Loucy (cell line): ENCODE measurements around the gene PAX2.

Source experiments
- H2AFZ ChIP-seq: fragments of 200-600 bp; sonication (generic); 2 replicates; pipeline ENCODE4 v1.6.0; 2016; ENCODE audit warnings: antibody characterized with exemption, mild to moderate bottlenecking, low read length, moderate library complexity
- H3F3A ChIP-seq: fragments of 200-600 bp; 2 replicates; pipeline ENCODE4 v1.6.0; 2016; ENCODE audit warnings: antibody characterized with exemption, low read depth, mild to moderate bottlenecking
- H3K27me3 ChIP-seq: fragments of 200-600 bp; sonication (generic); 2 replicates; pipeline ENCODE4 v1.6.1; 2014; ENCODE audit warnings: low read length, mild to moderate bottlenecking; ENCODE audit not compliant: insufficient read depth, poor library complexity, severe bottlenecking
- H3K36me3 ChIP-seq: fragments of 200-600 bp; sonication (generic); 2 replicates; pipeline ENCODE4 v1.6.1; 2016; ENCODE audit warnings: low read length; ENCODE audit not compliant: insufficient read depth
- H3K4me1 ChIP-seq: fragments of 200-600 bp; sonication (generic); 2 replicates; pipeline ENCODE4 v1.5.1; 2014; ENCODE audit warnings: low read length, mild to moderate bottlenecking; ENCODE audit not compliant: insufficient read depth, poor library complexity, severe bottlenecking
- H3K4me2 ChIP-seq: fragments of 200-600 bp; sonication (generic); 2 replicates; pipeline ENCODE4 v1.6.0; 2014; ENCODE audit warnings: antibody characterized with exemption, low read length, low read depth, mild to moderate bottlenecking; ENCODE audit not compliant: poor library complexity, severe bottlenecking
- H3K4me3 ChIP-seq: fragments of 200-600 bp; sonication (generic); 2 replicates; pipeline ENCODE4 v1.5.1; 2014; ENCODE audit warnings: low read length, mild to moderate bottlenecking, mixed read lengths; ENCODE audit not compliant: poor library complexity, severe bottlenecking
- H3K79me2 ChIP-seq: fragments of 200-600 bp; sonication (generic); 2 replicates; pipeline ENCODE4 v1.6.1; 2014; ENCODE audit warnings: low read length; ENCODE audit not compliant: insufficient read depth
- H3K9ac ChIP-seq: fragments of 200-600 bp; sonication (generic); 2 replicates; pipeline ENCODE4 v1.6.0; 2014; ENCODE audit warnings: mild to moderate bottlenecking, low read depth, low read length, moderate library complexity; ENCODE audit not compliant: poor library complexity, severe bottlenecking
- H3K9me2 ChIP-seq: fragments of 200-600 bp; sonication (generic); replicated peaks from 2 replicates; pipeline ENCODE4 v1.6.1; 2016; ENCODE audit warnings: low read depth, low read length, mixed read lengths
- H3K9me3 ChIP-seq: fragments of 200-600 bp; sonication (generic); 2 replicates; pipeline ENCODE4 v1.6.1; 2014; ENCODE audit warnings: mild to moderate bottlenecking, antibody characterized with exemption, low read length, low read depth; ENCODE audit not compliant: insufficient read depth
- H4K20me1 ChIP-seq: fragments of 200-600 bp; sonication (generic); 2 replicates; pipeline ENCODE4 v1.6.0; 2014; ENCODE audit warnings: antibody characterized with exemption, low read length, mild to moderate bottlenecking; ENCODE audit not compliant: insufficient read depth, poor library complexity, severe bottlenecking
- EZH2phosphoT487 ChIP-seq: fragments of 200-600 bp; IDR thresholded peaks from 2 replicates; pipeline ENCODE4 v1.6.1; 2018; ENCODE audit warnings: antibody characterized with exemption, mild to moderate bottlenecking, moderate library complexity, borderline replicate concordance
- TF ChIP-seq, protein P1 (sequence below): fragments of 200-600 bp; sonication (generic); conservative IDR thresholded peaks from 2 replicates; pipeline ENCODE4 v1.5.1; 2014; ENCODE audit warnings: mild to moderate bottlenecking, antibody characterized with exemption, low read length

Gene PAX2

DNA sequence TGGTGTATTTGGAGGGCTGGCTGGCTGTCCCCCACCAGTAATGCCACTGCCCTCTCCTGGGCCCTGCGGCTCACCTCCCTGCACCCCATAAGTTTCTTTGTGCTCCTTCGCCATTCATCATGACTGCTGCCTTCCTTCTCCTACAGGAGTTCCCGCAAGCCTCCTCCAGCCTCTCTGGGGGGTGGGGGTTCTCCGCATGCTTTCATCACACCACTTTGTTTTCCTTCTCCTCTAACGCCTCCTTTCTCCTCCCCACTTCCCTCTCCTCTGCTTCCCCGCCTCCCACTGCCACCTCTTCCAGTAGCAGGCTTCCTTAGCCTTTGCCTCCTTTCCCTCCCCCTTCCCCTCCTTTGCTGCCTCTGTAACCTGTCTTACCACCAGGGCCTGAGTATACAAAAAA lies 58.1 kb downstream of the PAX2 start:
- Histone ChIP-seq H4K20me1 (no peaks in the 10 kb centered on the region), H3K9me2 (no peaks in the 10 kb centered on the region), H3K9ac (no peak overlapping the region), H3K36me3 (peaks cover 3% of the 10 kb centered on the region; the same call in 1 of the 2 replicates), H3F3A (no peaks in the 10 kb centered on the region), H3K4me3 (no peak overlapping the region), H3K4me2 (no peak overlapping the region), H2AFZ (no peak overlapping the region), H3K79me2 (no peaks in the 10 kb centered on the region), H3K27me3 (no peaks in the 10 kb centered on the region), H3K9me3 (no peaks in the 10 kb centered on the region), H3K4me1 (no peaks in the 10 kb centered on the region)
- TF ChIP-seq EZH2phosphoT487: no peak
- TF ChIP-seq, protein P1, sequence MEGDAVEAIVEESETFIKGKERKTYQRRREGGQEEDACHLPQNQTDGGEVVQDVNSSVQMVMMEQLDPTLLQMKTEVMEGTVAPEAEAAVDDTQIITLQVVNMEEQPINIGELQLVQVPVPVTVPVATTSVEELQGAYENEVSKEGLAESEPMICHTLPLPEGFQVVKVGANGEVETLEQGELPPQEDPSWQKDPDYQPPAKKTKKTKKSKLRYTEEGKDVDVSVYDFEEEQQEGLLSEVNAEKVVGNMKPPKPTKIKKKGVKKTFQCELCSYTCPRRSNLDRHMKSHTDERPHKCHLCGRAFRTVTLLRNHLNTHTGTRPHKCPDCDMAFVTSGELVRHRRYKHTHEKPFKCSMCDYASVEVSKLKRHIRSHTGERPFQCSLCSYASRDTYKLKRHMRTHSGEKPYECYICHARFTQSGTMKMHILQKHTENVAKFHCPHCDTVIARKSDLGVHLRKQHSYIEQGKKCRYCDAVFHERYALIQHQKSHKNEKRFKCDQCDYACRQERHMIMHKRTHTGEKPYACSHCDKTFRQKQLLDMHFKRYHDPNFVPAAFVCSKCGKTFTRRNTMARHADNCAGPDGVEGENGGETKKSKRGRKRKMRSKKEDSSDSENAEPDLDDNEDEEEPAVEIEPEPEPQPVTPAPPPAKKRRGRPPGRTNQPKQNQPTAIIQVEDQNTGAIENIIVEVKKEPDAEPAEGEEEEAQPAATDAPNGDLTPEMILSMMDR: no peak

DNA sequence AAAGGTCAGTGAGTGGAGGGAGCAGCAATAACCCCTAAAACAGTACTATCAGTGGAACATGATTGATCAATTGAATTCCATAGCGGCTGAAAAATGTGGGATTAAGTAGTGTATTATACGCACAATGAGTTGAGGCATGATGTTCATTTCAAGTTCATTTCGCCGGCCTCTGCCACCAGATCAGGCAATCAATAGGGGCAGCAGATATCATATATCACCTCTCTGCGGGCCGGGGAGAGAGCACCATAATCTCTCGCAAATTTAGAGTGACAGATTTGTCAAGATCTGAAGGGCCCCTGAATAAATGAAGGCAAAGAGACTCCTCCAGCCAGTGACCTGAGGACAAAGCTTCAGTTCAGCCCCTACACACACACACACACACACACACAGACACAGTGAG lies 58.5 kb downstream of the PAX2 start:
- H3K79me2 ChIP-seq: no peaks in the 10 kb centered on the region
- no peak overlapping the region for H3K4me3 ChIP-seq
- H3K9ac ChIP-seq: no peak overlapping the region
- H3K36me3 ChIP-seq: peaks cover under 1% of the 10 kb centered on the region; the same call in 1 of the 2 replicates
- TF ChIP-seq, protein P1: no peak
- TF ChIP-seq EZH2phosphoT487: no peak
- no peaks in the 10 kb centered on the region for H3K9me3 ChIP-seq
- no peaks in the 10 kb centered on the region for H3K4me1 ChIP-seq
- no peaks in the 10 kb centered on the region for H3K9me2 ChIP-seq
- no peaks in the 10 kb centered on the region for H3K27me3 ChIP-seq
- no peak overlapping the region for H2AFZ ChIP-seq
- H3K4me2 ChIP-seq: no peak overlapping the region
- no peaks in the 10 kb centered on the region for H3F3A ChIP-seq
- H4K20me1 ChIP-seq: no peaks in the 10 kb centered on the region

DNA sequence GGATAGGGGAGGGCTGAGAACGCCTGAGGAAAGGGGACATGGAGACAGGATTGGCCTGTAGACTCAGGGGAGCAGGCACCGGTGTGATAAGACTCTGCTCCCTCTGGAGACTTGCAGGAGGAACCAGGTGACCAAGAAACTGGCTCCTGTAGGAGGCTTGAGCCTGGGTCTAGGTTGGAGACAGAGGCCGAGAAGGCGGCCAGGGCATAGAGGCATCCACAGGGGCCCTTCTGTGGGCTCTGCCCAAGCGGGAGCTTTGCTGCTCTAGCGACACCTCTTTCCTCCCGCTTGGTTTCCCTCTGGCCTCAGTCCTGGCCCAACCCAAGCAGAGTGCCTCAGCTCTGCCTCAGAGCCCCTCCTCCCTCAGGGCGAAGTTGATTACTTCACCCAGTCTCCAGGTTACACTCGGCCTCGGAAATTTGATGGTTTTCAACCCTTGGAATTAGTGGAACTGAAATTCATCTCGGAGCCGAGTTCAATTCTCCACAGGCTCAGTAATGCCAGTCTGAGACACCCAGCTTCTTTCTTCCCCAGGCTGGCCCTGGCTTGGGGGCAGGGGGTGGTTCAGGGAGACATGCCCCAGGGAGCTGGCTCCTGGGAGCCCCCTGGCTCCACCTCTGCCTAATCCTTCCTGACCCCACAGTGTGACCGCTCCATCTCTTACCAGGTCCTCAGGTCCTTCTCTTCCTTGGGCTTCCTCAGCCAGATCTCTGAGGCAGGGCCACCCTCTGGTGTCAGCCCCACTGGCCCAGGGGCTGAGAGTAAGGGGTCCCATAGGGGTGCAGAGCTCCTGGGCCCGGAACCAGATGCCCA lies 60.4 kb downstream of the PAX2 start:
- no peak overlapping the region for H3K9ac ChIP-seq
- no peaks in the 10 kb centered on the region for H3K4me1 ChIP-seq
- no peaks in the 10 kb centered on the region for H3K27me3 ChIP-seq
- peaks cover 3% of the 10 kb centered on the region; the same call in 1 of the 2 replicates for H3K36me3 ChIP-seq
- no peaks in the 10 kb centered on the region for H3K9me3 ChIP-seq
- no peak for TF ChIP-seq EZH2phosphoT487
- TF ChIP-seq, protein P1: no peak
- no peaks in the 10 kb centered on the region for H3F3A ChIP-seq
- H3K4me2 ChIP-seq: no peak overlapping the region
- H4K20me1 ChIP-seq: no peaks in the 10 kb centered on the region
- H2AFZ ChIP-seq: no peak overlapping the region
- H3K4me3 ChIP-seq: no peak overlapping the region
- H3K79me2 ChIP-seq: no peaks in the 10 kb centered on the region
- H3K9me2 ChIP-seq: no peaks in the 10 kb centered on the region
